GM21529 (cell line): ENCODE data around the gene MACIR.

Experiments used
- ATAC-seq: cut with Tn5 transposase; IDR thresholded peaks from one replicate; pipeline ENCODE4 v1.9.1; 2021; ENCODE audit not compliant: unreplicated experiment

The MACIR gene

GRCh38 chr5:103289024-103289423 is 30.5 kb downstream of the MACIR start:
- ATAC-seq: no peak

- ATAC-seq: no peak
These were observed 32.3 kb downstream of the MACIR start for GRCh38 chr5:103290846-103291245.

- no peak for ATAC-seq
These were observed 33.0 kb downstream of the MACIR start for GRCh38 chr5:103291606-103292005.

- no peak for ATAC-seq
These were observed 34.5 kb downstream of the MACIR start for GRCh38 chr5:103293099-103293498.

GRCh38 chr5:103293719-103294118 is 35.2 kb downstream of the MACIR start:
- ATAC-seq: no peak

GRCh38 chr5:103294906-103295305 is 36.3 kb downstream of the MACIR start:
- ATAC-seq: no peak

GRCh38 chr5:103295424-103295823 is 36.9 kb downstream of the MACIR start:
- no peak for ATAC-seq

- ATAC-seq: no peak
These were observed 37.3 kb downstream of the MACIR start for GRCh38 chr5:103295871-103296270.

GRCh38 chr5:103298117-103298516 is 39.6 kb downstream of the MACIR start:
- no peak for ATAC-seq

- no peak for ATAC-seq
These were observed 40.1 kb downstream of the MACIR start for GRCh38 chr5:103298607-103299188.

- ATAC-seq: no peak
These were observed 47.2 kb downstream of the MACIR start for GRCh38 chr5:103305809-103306208.

- no peak for ATAC-seq
These were observed 48.9 kb downstream of the MACIR start for GRCh38 chr5:103307470-103307869.

GRCh38 chr5:103308774-103309173 is 50.2 kb downstream of the MACIR start:
- no peak for ATAC-seq

GRCh38 chr5:103313056-103313455 is 54.5 kb downstream of the MACIR start:
- ATAC-seq: no peak

- no peak for ATAC-seq
These were observed 56.9 kb downstream of the MACIR start for GRCh38 chr5:103315455-103315854.

- no peak for ATAC-seq
These were observed 68.9 kb downstream of the MACIR start for GRCh38 chr5:103327451-103327850.

GRCh38 chr5:103327893-103328292 is 69.3 kb downstream of the MACIR start:
- no peak for ATAC-seq
